Measurements from ENCODE around the gene CCDC121. TPM values are rescaled to one million over a fixed set of nuclear protein-coding genes. Genes with fewer than 3 reads are reported as not detected.
A peak's percentile ranks its signal among the peaks of the same experiment; 100 is the strongest.

The CCDC121 gene, protein sequence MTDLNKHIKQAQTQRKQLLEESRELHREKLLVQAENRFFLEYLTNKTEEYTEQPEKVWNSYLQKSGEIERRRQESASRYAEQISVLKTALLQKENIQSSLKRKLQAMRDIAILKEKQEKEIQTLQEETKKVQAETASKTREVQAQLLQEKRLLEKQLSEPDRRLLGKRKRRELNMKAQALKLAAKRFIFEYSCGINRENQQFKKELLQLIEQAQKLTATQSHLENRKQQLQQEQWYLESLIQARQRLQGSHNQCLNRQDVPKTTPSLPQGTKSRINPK
- total RNA-seq: 4.2 TPM
- long read RNA-seq, partial matches to known transcripts: 0 of 4 reads
- long read RNA-seq, other reads (novel, unspliced or antisense): 2 of 4 reads

DNA sequence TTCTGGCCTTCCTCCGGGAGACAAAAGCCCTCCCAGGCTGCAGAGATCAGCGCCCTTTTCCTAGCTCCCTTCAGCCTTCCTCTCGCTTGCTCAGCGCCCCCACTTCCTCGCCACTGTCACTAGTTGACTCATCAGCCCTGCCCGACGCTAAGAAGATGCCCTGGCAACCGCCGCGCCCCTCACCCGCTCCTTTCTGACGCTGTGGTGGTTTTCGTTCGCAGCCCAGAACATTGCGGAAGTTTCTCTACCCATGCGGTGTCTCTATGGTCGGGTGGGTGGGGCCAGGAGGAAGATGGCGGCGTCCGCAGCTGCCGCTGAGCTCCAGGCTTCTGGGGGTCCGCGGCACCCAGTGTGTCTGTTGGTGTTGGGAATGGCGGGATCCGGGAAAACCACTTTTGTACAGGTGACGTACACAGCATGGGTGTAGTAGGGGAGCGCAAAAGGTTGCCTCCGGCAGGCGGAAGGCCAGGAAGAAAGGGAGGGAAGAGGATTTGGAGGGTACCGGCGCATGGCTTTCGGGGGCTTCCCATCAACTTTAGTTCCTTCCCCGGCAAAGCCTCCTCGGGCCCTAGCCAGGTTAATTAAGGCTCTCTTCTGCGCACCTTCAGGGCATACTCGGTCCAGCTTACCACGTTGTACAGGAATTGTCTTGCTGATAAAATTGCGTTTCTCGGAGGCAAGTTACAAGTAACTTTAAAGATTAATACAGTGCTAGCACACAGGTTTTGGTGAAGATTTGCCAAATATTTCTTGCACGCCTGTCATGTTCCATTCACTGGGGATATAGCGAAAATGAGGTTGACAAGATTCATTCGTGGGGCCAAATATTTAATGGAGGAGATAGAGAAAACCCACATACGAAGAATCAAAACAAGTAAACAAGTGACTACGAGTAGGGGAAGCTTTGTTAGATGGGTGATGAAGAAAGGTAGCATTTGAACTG is at the start of gene CCDC121, which contains the start of gene GPN1:
Gene CCDC121, minus strand, starts transcription at position 246 of the 943 bp plus-strand sequence. CDS start 1,213 bp downstream, outside the sequence.
Gene GPN1, plus strand, starts transcription at position 284 of the 943 bp plus-strand sequence. Its CDS starts 9 bp downstream, at position 293.
- ATAC-seq: peak; percentile 99
- H3K4me1 ChIP-seq: peaks cover 12% of the 10 kb centered on the region
- peak; percentile 92 for DNase-seq
- peaks cover 38% of the 10 kb centered on the region for H3K36me3 ChIP-seq
- H3K9me3 ChIP-seq: no peaks in the 10 kb centered on the region
- peak within 1 kb of the TSS; percentile 73 for H3K27ac ChIP-seq
- peak within 1 kb of the TSS; percentile 86 for H3K4me3 ChIP-seq
- no peaks in the 10 kb centered on the region for H3K27me3 ChIP-seq
- intact Hi-C loops (cut with DNase I): no loop called here
- TF ChIP-seq, protein P1, sequence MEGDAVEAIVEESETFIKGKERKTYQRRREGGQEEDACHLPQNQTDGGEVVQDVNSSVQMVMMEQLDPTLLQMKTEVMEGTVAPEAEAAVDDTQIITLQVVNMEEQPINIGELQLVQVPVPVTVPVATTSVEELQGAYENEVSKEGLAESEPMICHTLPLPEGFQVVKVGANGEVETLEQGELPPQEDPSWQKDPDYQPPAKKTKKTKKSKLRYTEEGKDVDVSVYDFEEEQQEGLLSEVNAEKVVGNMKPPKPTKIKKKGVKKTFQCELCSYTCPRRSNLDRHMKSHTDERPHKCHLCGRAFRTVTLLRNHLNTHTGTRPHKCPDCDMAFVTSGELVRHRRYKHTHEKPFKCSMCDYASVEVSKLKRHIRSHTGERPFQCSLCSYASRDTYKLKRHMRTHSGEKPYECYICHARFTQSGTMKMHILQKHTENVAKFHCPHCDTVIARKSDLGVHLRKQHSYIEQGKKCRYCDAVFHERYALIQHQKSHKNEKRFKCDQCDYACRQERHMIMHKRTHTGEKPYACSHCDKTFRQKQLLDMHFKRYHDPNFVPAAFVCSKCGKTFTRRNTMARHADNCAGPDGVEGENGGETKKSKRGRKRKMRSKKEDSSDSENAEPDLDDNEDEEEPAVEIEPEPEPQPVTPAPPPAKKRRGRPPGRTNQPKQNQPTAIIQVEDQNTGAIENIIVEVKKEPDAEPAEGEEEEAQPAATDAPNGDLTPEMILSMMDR (IDR thresholded peaks at IDR 0.05): no peak

DNA sequence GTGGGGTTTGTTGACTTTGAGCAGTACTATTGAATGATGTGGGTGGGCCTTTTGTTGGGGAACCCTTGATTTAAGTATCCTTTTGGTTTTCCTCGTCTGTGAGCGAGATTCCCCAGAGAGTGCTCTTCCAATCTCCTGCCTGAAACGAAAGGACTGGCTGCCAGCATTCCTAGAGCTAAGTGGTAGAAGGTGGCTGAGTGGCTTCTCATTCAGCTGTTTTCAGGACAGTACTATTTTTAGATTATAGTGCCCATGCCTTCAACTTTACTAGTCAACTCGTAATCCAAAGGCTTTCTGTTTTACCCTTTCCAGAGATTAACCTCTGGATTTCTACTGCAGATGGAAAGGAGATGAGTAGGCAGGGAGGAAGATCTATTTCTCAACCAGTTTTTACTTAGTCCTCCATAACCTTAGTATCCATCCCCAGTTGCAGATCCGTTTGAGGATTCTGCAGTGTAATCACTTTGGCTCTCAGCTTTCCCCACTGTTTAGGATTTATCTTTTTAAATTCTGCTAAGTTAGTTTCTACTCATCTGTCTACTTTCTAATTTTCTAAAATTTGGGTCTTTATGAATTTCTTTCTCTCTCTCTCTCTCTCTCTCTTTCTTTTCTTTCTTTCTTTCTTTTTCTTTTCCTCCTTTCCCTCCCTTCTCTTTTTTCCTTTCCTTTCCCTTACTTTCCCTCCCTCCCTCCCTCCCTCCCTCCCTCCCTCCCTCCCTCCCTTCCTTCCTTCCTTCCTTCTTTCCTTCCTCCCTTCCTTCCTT is 44.1 kb upstream of the CCDC121 start:
- no peaks in the 10 kb centered on the region for H3K4me1 ChIP-seq
- no peak for ATAC-seq
- peaks cover 94% of the 10 kb centered on the region for H3K36me3 ChIP-seq
- DNase-seq: no peak
- intact Hi-C loops (cut with DNase I): no loop called here
- no peaks in the 10 kb centered on the region for H3K9me3 ChIP-seq
- H3K27ac ChIP-seq: no peak overlapping the region
- no peaks in the 10 kb centered on the region for H3K27me3 ChIP-seq
- TF ChIP-seq, protein P1 (IDR thresholded peaks at IDR 0.05): no peak
- H3K4me3 ChIP-seq: no peak overlapping the region

DNA sequence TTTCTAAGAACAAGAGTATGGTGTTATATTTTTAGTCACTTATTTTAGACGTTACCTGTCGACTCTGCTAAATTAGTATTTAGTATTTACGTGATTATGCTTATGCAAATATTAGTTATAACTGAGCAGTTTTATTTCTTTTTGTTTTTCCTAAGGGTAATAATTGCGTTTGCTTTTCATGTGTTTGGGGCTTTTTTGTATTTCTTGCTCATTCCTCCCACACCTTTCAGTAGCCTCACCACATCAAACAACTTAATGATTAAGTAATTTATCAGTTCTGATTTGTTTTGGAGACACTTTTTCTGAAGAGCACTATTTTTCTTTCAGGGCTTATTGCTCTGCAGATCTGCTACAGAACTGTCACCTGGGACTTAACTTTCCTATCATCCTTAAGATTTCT is 42.4 kb upstream of the CCDC121 start:
- Histone ChIP-seq H3K9me3 (no peaks in the 10 kb centered on the region), H3K36me3 (peaks cover 93% of the 10 kb centered on the region), H3K4me1 (no peaks in the 10 kb centered on the region), H3K27ac (no peak overlapping the region), H3K4me3 (no peak overlapping the region), H3K27me3 (no peaks in the 10 kb centered on the region)
- TF ChIP-seq, protein P1 (IDR thresholded peaks at IDR 0.05): no peak
- no peak for DNase-seq
- no peak for ATAC-seq
- intact Hi-C loops (cut with DNase I): no loop called here

DNA sequence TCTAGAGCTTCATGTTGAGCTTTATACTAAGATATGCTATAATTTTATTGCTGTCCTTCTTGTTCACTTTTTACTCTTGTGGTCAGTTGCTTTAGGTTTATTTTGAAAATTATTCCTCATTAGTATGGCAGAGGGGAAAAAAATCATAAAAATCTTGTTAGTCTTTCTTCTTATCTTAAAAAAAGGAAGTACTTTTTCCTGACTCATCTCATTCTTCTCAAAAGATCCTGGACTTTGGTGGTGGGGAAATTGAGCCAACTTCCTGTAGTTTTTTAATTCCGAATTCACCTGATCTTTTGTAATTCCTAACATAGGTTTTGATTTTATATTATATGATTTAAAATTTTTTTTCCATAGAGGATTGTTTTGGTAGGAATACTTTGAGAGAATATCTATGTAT is 38.6 kb upstream of the CCDC121 start:
- intact Hi-C loops (cut with DNase I): no loop called here
- H3K9me3 ChIP-seq: no peaks in the 10 kb centered on the region
- peaks cover 61% of the 10 kb centered on the region for H3K36me3 ChIP-seq
- no peak for DNase-seq
- H3K4me3 ChIP-seq: no peak overlapping the region
- ATAC-seq: no peak
- TF ChIP-seq, protein P1 (IDR thresholded peaks at IDR 0.05): no peak
- H3K27ac ChIP-seq: no peak overlapping the region
- H3K27me3 ChIP-seq: no peaks in the 10 kb centered on the region
- H3K4me1 ChIP-seq: peaks cover 22% of the 10 kb centered on the region

Data from upper lobe of right lung (tissue), 1 donor.